Natural killer cell treated with Interleukin-12 subunit alpha and Interleukin-12 subunit beta and Interleukin-15 and Interleukin-18, amount 100 ng/mL, for 72 hours (primary cell): ENCODE results near the gene FAM110D. TPM values are rescaled to one million over a fixed set of nuclear protein-coding genes. Genes with fewer than 3 reads are reported as not detected.
A peak's percentile ranks its signal among the peaks of the same experiment; 100 is the strongest.

ENCODE experiments used
- ATAC-seq, 2 donors: fragments of 150-1000 bp; cut with Tn5 transposase in 1 of 2; sonication (Bioruptor Pico), chemical (Tn5 transposase) in 1 of 2; 2 replicates each; pipeline ENCODE4 v1.10.0; 2021
- DNase-seq: peaks from one replicate; pipeline ENCODE4 v3.0.0; 2022; ENCODE audit warnings: low spot score
- H3K27ac Mint-ChIP-seq, 2 donors: 1 replicate in 1 of 2; 2 replicates in 1 of 2; pipeline ENCODE4 v1.8.0; 2022; ENCODE audit warnings: mixed read lengths in 2 of 2, mild to moderate bottlenecking in 1 of 2, moderate library complexity in 1 of 2
- H3K27me3 Mint-ChIP-seq, 2 donors: 1 replicate in 1 of 2; 2 replicates in 1 of 2; pipeline ENCODE4 v1.8.0; 2022; ENCODE audit warnings: mixed read lengths in 2 of 2
- H3K36me3 Mint-ChIP-seq: one replicate; pipeline ENCODE4 v1.8.0; 2022; ENCODE audit warnings: mixed read lengths
- H3K4me1 Mint-ChIP-seq, 2 donors: 1 replicate in 1 of 2; 2 replicates in 1 of 2; pipeline ENCODE4 v1.8.0; 2022; ENCODE audit warnings: low read depth in 2 of 2, mixed read lengths in 2 of 2, mild to moderate bottlenecking in 1 of 2
- H3K4me3 Mint-ChIP-seq: one replicate; pipeline ENCODE4 v1.8.0; 2022; ENCODE audit warnings: mixed read lengths
- H3K9me3 Mint-ChIP-seq: 2 replicates; pipeline ENCODE4 v1.8.0; 2022; ENCODE audit warnings: mixed read lengths
- total RNA-seq, 2 donors: library from RNA; stranded (reverse); gene quantifications; one replicate each; pipeline ENCODE4 v1.2.3, GENCODE V29; 2022

FAM110D gene
- total RNA-seq, 2 donors from 2014 or later = not detected

DNA sequence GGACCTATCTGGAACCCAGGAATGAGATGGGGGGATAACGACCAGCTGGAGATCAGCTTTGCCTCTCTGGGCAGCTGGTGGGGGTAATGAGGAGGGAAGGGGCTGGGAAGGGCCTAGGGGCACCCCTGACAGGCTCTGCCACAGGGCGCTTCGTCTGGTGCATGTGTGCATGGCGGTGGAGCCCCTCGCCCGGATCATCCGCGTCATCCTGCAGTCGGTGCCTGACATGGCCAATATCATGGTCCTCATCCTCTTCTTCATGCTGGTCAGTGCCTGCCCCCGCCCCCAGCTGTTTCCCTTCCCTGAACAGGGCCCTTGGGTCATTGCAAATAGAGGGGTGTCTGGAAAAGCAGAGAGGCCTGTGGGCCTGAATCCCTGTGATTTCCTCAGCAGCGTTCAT, 38.9 kb downstream of the FAM110D start:
- no peaks in the 10 kb centered on the region for H3K9me3 Mint-ChIP-seq
- ATAC-seq (no peak), DNase-seq (no peak)
- peaks cover 10 to 12% of the 10 kb centered on the region in 2 donors for H3K27me3 Mint-ChIP-seq
- H3K27ac Mint-ChIP-seq = no peak overlapping the region
- no peak overlapping the region for H3K4me3 Mint-ChIP-seq
- H3K4me1 Mint-ChIP-seq = peaks cover 7 to 12% of the 10 kb centered on the region in 2 donors
- H3K36me3 Mint-ChIP-seq = no peaks in the 10 kb centered on the region

DNA sequence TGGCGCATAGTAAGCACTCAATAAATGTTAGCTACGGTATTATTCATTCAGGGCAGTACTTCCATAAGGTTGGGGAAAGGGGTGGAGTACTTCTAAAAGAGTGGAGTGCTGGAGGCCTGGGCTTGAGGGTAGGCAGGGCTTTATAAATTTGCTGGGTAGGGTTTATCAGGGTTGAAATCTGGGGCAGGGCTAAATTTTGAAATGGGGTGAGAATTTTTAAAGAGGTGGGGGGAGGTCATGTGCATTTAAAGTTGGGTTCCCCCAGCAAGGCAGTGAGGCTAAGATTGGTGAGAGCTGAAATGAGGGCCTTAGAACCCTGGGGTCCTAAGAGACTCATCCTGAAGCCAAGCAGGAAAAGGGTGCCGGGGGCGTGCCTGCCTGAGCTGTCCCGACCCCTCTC, 41.5 kb downstream of the FAM110D start:
- Mint-ChIP-seq H3K27me3 (peaks cover 0 to 7% of the 10 kb centered on the region in 2 donors), H3K4me3 (no peak overlapping the region), H3K36me3 (no peaks in the 10 kb centered on the region), H3K27ac (peak overlapping the region in 1 of 2 donors; percentile 2), H3K9me3 (no peaks in the 10 kb centered on the region), H3K4me1 (peaks cover 7 to 12% of the 10 kb centered on the region in 2 donors)
- ATAC-seq (no peak), DNase-seq (no peak)

DNA sequence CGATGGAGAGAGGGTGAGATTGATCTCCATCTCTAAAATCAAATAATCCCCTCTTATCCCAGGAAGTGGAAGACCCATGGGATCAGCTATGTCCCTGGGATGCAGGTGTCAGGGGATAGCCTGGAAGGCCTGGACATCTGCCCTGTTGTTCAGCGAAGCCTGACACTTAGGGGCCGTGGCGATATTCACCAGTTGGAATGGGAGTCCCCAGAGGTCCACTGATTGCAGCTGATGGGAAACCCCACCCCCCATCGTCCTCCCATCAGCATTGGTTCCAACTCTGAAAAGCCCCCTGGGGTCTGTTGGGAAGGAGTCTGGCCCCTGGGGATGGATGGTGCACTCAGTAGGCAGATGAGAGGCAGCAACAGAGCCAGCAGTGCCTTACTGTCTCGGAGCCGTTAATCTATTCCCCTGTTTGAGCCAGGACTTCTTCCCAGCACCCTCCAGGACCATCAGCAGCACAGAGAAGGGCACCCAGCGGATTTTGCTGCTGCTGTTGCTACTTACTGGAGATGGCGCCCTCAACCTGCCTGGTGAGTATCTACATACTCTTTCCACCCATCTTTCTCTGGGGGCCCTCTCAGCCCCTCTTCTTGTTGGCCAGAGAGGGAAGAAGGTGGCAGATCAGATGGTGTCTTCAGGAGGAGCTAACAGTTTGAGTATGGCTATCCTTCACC, 44.9 kb downstream of the FAM110D start:
- Mint-ChIP-seq H3K27ac (no peak overlapping the region), H3K4me3 (no peak overlapping the region), H3K27me3 (peaks cover 0 to 4% of the 10 kb centered on the region in 2 donors), H3K9me3 (no peaks in the 10 kb centered on the region), H3K36me3 (no peaks in the 10 kb centered on the region), H3K4me1 (peaks cover 7 to 12% of the 10 kb centered on the region in 2 donors)
- DNase-seq (no peak), ATAC-seq (no peak)

GRCh38 chr1:26210147-26210870, 51.4 kb downstream of the FAM110D start:
- no peaks in the 10 kb centered on the region for H3K36me3 Mint-ChIP-seq
- no peak for ATAC-seq

DNA sequence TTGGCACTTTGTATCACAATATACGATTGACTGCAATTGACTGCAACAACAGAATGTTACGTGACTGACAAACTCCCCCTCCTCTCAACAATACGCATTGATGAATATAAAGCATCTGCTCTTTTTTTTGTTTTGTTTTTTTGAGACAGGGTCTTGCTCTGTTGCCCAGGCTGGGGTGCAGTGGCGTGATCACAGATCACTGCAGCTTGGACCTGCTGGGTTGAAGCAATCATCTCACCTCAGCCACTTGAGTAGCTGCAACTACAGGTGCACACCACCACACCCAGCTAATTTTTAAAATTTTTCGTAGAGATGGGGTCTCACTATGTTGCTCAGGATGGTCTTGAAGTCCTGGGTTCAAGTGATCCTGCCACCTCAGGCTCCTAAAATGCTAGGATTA, 53.8 kb downstream of the FAM110D start:
- no peaks in the 10 kb centered on the region for H3K36me3 Mint-ChIP-seq
- no peaks in the 10 kb centered on the region for H3K4me1 Mint-ChIP-seq
- H3K27ac Mint-ChIP-seq = no peak overlapping the region
- no peaks in the 10 kb centered on the region for H3K9me3 Mint-ChIP-seq
- peaks cover 0 to 8% of the 10 kb centered on the region in 2 donors for H3K27me3 Mint-ChIP-seq
- no peak overlapping the region for H3K4me3 Mint-ChIP-seq
- ATAC-seq = no peak
- no peak for DNase-seq

More at GRCh38 chr1:26210147-26210870, 51.4 kb downstream of the FAM110D start:
- no peaks in the 10 kb centered on the region for H3K9me3 Mint-ChIP-seq
- no peaks in the 10 kb centered on the region for H3K4me1 Mint-ChIP-seq
- H3K27me3 Mint-ChIP-seq = peaks cover 0 to 8% of the 10 kb centered on the region in 2 donors
- H3K27ac Mint-ChIP-seq = no peak overlapping the region
- H3K4me3 Mint-ChIP-seq = no peak overlapping the region
- DNase-seq = no peak

DNA sequence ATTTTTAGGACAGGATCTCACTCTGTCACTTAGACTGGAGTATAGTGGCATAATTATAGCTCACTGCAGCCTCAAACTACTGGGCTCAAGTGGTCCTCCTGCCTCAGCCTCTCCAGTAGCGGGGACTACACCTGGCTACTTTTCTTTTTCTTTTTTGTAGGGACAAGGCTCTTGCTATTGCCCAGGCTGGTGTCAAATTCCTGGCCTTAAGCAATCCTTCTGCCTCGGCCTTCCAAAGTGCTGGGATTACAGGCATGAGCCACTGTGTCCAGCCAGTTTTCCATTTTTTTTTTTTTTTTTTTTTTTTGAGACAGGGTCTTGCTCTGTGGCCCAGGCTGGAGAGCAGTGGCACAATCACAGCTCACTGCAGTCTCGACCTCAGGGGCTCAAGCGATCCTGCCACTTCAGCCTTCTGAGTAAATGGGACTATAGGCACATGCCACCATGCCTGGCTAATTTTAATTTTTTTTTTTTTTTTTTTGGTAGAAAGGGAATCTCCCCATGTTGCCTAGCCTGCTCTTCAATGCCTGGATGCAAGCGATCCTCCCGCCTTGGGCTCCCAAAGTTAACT, 54.5 kb downstream of the FAM110D start:
- no peak overlapping the region for H3K27ac Mint-ChIP-seq
- peaks cover 0 to 8% of the 10 kb centered on the region in 2 donors for H3K27me3 Mint-ChIP-seq
- ATAC-seq = no peak

More for the DNA sequence above, 54.5 kb downstream of the FAM110D start:
- no peak overlapping the region for H3K4me3 Mint-ChIP-seq
- H3K36me3 Mint-ChIP-seq = no peaks in the 10 kb centered on the region
- H3K9me3 Mint-ChIP-seq = no peaks in the 10 kb centered on the region
- DNase-seq = no peak
- H3K4me1 Mint-ChIP-seq = no peaks in the 10 kb centered on the region

Other genes with a start within 250 kb of the FAM110D start
- 10 to 100 TPM; 14.2 to 20.0 TPM for gene PAFAH2, start 161.0 kb upstream of the FAM110D start, total RNA-seq
- not detected for gene EXTL1, start 137.3 kb upstream of the FAM110D start, total RNA-seq
- not detected for gene SLC30A2, start 113.0 kb upstream of the FAM110D start, total RNA-seq
- gene TRIM63, start 91.4 kb upstream of the FAM110D start, total RNA-seq = not detected
- gene PDIK1L, start 47.3 kb upstream of the FAM110D start, total RNA-seq = 1 to 10 TPM; 8.8 to 9.0 TPM
- not detected for gene C1orf232, start 9.9 kb downstream of the FAM110D start, total RNA-seq
- 10 to 100 TPM; 36.6 to 73.8 TPM for gene ZNF593, start 10.8 kb downstream of the FAM110D start, total RNA-seq
- gene ZNF593OS, start 12.8 kb downstream of the FAM110D start, total RNA-seq = not detected
- 1 to 10 TPM in 1 of 2 donors, not detected in 1; 2.5 TPM for gene CNKSR1, start 18.4 kb downstream of the FAM110D start, total RNA-seq
- not detected for gene CATSPER4, start 31.5 kb downstream of the FAM110D start, total RNA-seq
- gene CEP85, start 75.1 kb downstream of the FAM110D start, total RNA-seq = 10 to 100 TPM; 21.0 to 57.5 TPM
- gene SH3BGRL3, start 121.0 kb downstream of the FAM110D start, total RNA-seq = 100 to 1,000 TPM; 203 to 249 TPM
- gene UBXN11, start 147.6 kb downstream of the FAM110D start, total RNA-seq = 10 to 100 TPM in 1 of 2 donors, 1 to 10 TPM in 1; 9.9 to 24.8 TPM
- 10 to 100 TPM in 1 of 2 donors, 1 to 10 TPM in 1; 8.1 to 17.2 TPM for gene CD52, start 158.9 kb downstream of the FAM110D start, total RNA-seq
- gene CRYBG2, start 195.1 kb downstream of the FAM110D start, total RNA-seq = under 1 TPM in 1 of 2 donors, not detected in 1; 0.95 TPM
- not detected for gene ZNF683, start 213.7 kb downstream of the FAM110D start, total RNA-seq